Endothelial cell (in vitro differentiated cells): ENCODE results near the gene DLGAP1. TPM values are rescaled to one million over a fixed set of nuclear protein-coding genes. Genes with fewer than 3 reads are reported as not detected.

ENCODE experiments used
- DNase-seq: peaks from one replicate; pipeline ENCODE4 v3.0.0; 2021; ENCODE audit warnings: low spot score
- H3K27ac Mint-ChIP-seq: one replicate; pipeline ENCODE4 v1.8.0; 2021; ENCODE audit warnings: mixed read lengths, inconsistent platforms; ENCODE audit not compliant: unreplicated experiment
- H3K27me3 Mint-ChIP-seq: one replicate; pipeline ENCODE4 v1.8.0; 2021; ENCODE audit warnings: mild to moderate bottlenecking, moderate library complexity, mixed read lengths, inconsistent platforms; ENCODE audit not compliant: unreplicated experiment
- H3K36me3 Mint-ChIP-seq: one replicate; pipeline ENCODE4 v1.8.0; 2021; ENCODE audit warnings: mild to moderate bottlenecking, low read depth, mixed read lengths, inconsistent platforms; ENCODE audit not compliant: unreplicated experiment
- H3K4me1 Mint-ChIP-seq: one replicate; pipeline ENCODE4 v1.8.0; 2021; ENCODE audit warnings: mild to moderate bottlenecking, mixed read lengths, inconsistent platforms; ENCODE audit not compliant: unreplicated experiment
- H3K4me3 Mint-ChIP-seq: one replicate; pipeline ENCODE4 v1.8.0; 2021; ENCODE audit warnings: mild to moderate bottlenecking, mixed read lengths, inconsistent platforms; ENCODE audit not compliant: unreplicated experiment
- H3K9me3 Mint-ChIP-seq: one replicate; pipeline ENCODE4 v1.8.0; 2021; ENCODE audit warnings: mixed read lengths, inconsistent platforms; ENCODE audit not compliant: unreplicated experiment
- total RNA-seq: library from RNA; stranded (reverse); fragmentation: NEBNext Ultra II Directional; extraction: Animal tissue kit (Norgen Biotek cat#: 25700); gene quantifications from one replicate; pipeline ENCODE4 v1.2.1, GENCODE V29; 2021; ENCODE audit not compliant: unreplicated experiment
- TF ChIP-seq, protein P1 (sequence below): fragments of 200-600 bp; sonication (generic); IDR thresholded peaks from one replicate; pipeline ENCODE4 v1.5.0; 2021; ENCODE audit warnings: antibody characterized with exemption; ENCODE audit not compliant: unreplicated experiment

Gene DLGAP1
- total RNA-seq, 1 donor from 2014 or later = 1.8 TPM

DNA sequence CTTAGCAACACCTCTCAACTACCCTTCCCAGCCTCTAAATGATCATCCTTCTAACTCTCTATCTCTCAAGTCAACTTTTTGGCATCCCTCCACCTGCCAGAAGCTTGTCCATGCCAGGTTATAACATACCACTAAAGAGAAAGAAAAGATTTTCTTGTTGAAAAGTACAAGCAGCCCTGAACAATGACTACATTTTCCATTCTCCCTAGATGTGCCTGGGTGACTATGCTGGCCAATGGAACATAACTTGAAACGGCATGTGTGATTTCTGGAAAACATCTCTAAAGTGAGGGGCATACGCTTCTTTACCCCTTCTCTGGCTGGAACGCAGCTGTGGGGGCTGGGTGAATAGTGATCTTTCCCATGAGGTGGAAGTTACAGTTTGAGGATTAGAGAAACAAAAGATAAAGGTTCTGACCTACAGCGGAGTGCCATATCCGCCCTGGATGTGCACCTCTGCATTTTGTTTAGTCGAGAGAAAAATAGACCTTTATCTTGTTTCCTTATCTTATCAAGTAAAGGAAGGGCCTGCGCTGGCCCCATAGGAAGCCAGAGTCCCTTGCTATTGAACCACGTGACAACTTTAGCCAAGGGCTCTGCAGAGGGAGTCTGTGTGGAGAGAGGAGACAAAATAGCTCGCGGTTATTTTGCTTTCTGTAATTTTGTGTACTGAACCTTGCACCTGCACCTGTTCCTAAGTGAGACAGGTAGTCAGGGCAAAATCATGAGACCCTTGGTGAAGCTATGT, 568.4 kb downstream of the DLGAP1 start:
- H3K27ac Mint-ChIP-seq = no peak overlapping the region
- H3K4me1 Mint-ChIP-seq = peaks cover 15% of the 10 kb centered on the region
- no peak for DNase-seq

DNA sequence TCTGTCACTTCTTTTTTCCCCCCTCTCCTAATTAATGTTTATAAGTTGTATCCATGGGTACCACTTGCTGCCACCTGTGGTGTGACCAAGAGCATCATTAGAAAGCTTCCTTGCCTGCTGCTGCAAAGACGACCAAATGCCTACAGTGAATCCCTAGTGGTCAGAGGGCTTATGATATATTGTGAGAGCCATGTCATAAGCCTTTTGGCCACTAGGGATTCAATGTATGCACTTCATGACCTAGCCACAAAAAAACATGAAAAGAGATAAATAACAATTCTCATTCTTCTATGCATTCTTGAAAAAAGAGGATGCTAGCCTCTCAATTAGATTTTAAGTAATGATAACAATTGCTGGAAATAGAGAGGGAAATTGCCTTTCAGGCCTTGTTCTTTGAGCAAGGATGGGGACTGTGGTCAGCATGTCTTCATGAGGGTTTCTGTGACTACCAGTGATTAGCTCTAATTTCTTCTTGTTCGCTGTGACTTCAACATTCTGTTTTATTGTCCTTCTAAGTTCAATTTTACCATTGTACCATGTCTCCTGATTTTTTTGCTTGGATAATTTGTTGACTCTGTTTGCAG, 569.8 kb downstream of the DLGAP1 start:
- H3K9me3 Mint-ChIP-seq = no peaks in the 10 kb centered on the region
- no peak overlapping the region for H3K4me3 Mint-ChIP-seq
- H3K27me3 Mint-ChIP-seq = peaks cover 2% of the 10 kb centered on the region
- no peak overlapping the region for H3K27ac Mint-ChIP-seq
- H3K4me1 Mint-ChIP-seq = peaks cover 15% of the 10 kb centered on the region
- no peak for DNase-seq
- no peaks in the 10 kb centered on the region for H3K36me3 Mint-ChIP-seq
- TF ChIP-seq, protein P1, sequence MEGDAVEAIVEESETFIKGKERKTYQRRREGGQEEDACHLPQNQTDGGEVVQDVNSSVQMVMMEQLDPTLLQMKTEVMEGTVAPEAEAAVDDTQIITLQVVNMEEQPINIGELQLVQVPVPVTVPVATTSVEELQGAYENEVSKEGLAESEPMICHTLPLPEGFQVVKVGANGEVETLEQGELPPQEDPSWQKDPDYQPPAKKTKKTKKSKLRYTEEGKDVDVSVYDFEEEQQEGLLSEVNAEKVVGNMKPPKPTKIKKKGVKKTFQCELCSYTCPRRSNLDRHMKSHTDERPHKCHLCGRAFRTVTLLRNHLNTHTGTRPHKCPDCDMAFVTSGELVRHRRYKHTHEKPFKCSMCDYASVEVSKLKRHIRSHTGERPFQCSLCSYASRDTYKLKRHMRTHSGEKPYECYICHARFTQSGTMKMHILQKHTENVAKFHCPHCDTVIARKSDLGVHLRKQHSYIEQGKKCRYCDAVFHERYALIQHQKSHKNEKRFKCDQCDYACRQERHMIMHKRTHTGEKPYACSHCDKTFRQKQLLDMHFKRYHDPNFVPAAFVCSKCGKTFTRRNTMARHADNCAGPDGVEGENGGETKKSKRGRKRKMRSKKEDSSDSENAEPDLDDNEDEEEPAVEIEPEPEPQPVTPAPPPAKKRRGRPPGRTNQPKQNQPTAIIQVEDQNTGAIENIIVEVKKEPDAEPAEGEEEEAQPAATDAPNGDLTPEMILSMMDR = peak; percentile 75

More for the DNA sequence above, 568.4 kb downstream of the DLGAP1 start:
- peaks cover 2% of the 10 kb centered on the region for H3K27me3 Mint-ChIP-seq
- TF ChIP-seq, protein P1 = no peak
- no peaks in the 10 kb centered on the region for H3K36me3 Mint-ChIP-seq
- no peak overlapping the region for H3K4me3 Mint-ChIP-seq
- H3K9me3 Mint-ChIP-seq = no peaks in the 10 kb centered on the region

- Mint-ChIP-seq H3K4me3 (no peak overlapping the region), H3K36me3 (no peaks in the 10 kb centered on the region), H3K9me3 (no peaks in the 10 kb centered on the region), H3K4me1 (no peaks in the 10 kb centered on the region), H3K27ac (no peak overlapping the region), H3K27me3 (peaks cover 2% of the 10 kb centered on the region)
- TF ChIP-seq, protein P1 = no peak
- no peak for DNase-seq
These were observed 575.3 kb downstream of the DLGAP1 start for GRCh38 chr18:3879836-3880120.

DNA sequence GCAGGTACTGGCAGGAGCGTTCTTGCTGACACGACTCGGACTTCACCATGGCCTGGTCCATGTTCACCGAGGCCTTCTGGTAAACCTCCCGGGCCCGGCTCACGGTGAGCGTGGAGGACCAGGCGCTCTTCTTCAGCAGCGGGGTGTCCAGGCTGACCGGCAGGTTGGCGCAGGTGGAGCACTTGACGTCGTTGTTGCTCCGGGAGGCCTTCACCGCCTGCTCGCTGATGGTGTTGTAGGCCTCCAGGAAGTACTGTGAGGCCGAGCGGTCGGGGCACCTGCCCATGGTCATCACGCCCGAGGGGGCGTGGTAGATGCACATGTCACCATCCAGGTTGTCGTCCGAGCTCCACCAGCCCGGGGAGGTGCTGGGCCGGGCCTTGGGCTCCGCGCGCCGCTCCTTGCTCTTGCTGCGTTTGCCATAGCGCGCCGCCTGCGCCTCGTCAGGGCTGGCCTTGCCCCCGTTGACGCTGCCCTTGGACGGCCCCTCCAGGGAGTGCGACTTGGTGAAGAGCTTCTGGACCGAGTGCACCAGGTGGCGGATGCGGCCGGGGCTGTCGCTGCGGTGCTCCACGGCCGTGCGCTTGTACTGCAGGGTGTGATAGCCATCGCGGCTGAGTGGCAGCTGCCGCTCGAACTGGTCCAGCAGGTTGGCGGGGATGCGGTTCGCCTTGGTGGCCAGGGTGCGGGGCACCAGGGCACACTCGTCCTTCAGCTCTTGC, 575.8 kb downstream of the DLGAP1 start:
- Mint-ChIP-seq H3K4me1 (peaks cover 1% of the 10 kb centered on the region), H3K27me3 (peaks cover 2% of the 10 kb centered on the region), H3K27ac (no peak overlapping the region), H3K36me3 (no peaks in the 10 kb centered on the region), H3K4me3 (no peak overlapping the region), H3K9me3 (no peaks in the 10 kb centered on the region)
- DNase-seq = no peak
- TF ChIP-seq, protein P1 = no peak

DNA sequence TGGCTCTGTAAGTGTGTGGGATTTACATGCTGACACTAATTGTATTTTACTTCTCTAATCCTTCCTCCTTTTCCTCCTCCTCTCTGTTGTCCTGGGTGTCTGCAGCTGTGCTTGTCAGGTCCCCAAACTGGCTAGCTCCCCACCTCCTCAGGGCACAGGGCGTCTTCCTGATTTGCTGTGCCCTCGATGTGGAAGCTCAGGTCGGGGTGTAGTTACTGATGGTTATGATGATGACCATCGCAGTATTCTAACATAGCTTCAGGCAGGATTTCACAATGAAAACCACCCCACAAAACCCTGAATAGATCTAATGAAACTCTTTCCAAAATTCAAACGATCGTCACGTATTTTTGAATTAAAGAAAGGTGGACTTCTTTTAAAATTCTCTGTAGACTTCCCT, 576.7 kb downstream of the DLGAP1 start:
- H3K27me3 Mint-ChIP-seq = peaks cover 2% of the 10 kb centered on the region
- DNase-seq = no peak
- H3K4me3 Mint-ChIP-seq = no peak overlapping the region
- TF ChIP-seq, protein P1 = no peak
- no peak overlapping the region for H3K27ac Mint-ChIP-seq
- H3K9me3 Mint-ChIP-seq = no peaks in the 10 kb centered on the region
- peaks cover 6% of the 10 kb centered on the region for H3K4me1 Mint-ChIP-seq
- H3K36me3 Mint-ChIP-seq = no peaks in the 10 kb centered on the region
